MCF 10A (cell line): ENCODE data around the gene LTBP2. TPM values are rescaled to one million over a fixed set of nuclear protein-coding genes. Genes with fewer than 3 reads are reported as not detected.
"Not testable (repeated sequence)": the region's sequence is repeated elsewhere in the genome, so short reads cannot be mapped to it uniquely, and the experiment has no call there.

ENCODE experiments used
- BruUV-seq: library from RNA; stranded (reverse); fragments of 400-500 nt; replicated peaks from 2 replicates; lab custom pipeline; 2021; lab: Mats Ljungman, UMichigan
- CTCF ChIA-PET: fragments of 300-600 bp; sonication (Branson Sonifier 250); formaldehyde crosslinking; extraction: SDS; loops from one replicate; lab custom pipeline; 2021; ENCODE audit warnings: antibody characterized with exemption, inconsistent platforms; lab: Yijun Ruan, JAX
- POLR2A ChIA-PET: fragments of 300-600, 350-650 bp; sonication (Branson Sonifier 250); formaldehyde crosslinking; extraction: SDS; loops from one replicate; lab custom pipeline; 2020; ENCODE audit warnings: antibody characterized with exemption, inconsistent platforms; lab: Yijun Ruan, JAX
- DNase-seq: peaks from one replicate; pipeline ENCODE4 v3.0.0-alpha.2; 2018; ENCODE audit not compliant: unreplicated experiment
- H3K27ac Mint-ChIP-seq: one replicate; pipeline ENCODE4 v1.8.0; 2022; ENCODE audit warnings: mild to moderate bottlenecking, low read depth, mixed read lengths; ENCODE audit not compliant: unreplicated experiment
- H3K27me3 Mint-ChIP-seq: one replicate; pipeline ENCODE4 v1.8.0; 2022; ENCODE audit warnings: mixed read lengths; ENCODE audit not compliant: insufficient read depth, unreplicated experiment
- H3K36me3 Mint-ChIP-seq: one replicate; pipeline ENCODE4 v1.8.0; 2022; ENCODE audit warnings: mild to moderate bottlenecking, moderate library complexity, mixed read lengths; ENCODE audit not compliant: insufficient read depth, unreplicated experiment
- H3K4me1 Mint-ChIP-seq: one replicate; pipeline ENCODE4 v1.8.0; 2022; ENCODE audit warnings: mixed read lengths; ENCODE audit not compliant: insufficient read depth, unreplicated experiment
- H3K4me3 Mint-ChIP-seq: one replicate; pipeline ENCODE4 v1.8.0; 2022; ENCODE audit warnings: mild to moderate bottlenecking, moderate library complexity, mixed read lengths; ENCODE audit not compliant: unreplicated experiment
- H3K9me3 Mint-ChIP-seq: one replicate; pipeline ENCODE4 v1.8.0; 2022; ENCODE audit warnings: mixed read lengths; ENCODE audit not compliant: unreplicated experiment
- intact Hi-C: fragments of 100-400 bp; cut with micrococcal nuclease; formaldehyde crosslinking; loops from 2 replicates; pipeline ENCODE4 v1.14.1; 2022
- total RNA-seq: library from RNA; stranded (reverse); gene quantifications from 2 replicates; pipeline ENCODE4 v1.2.3, GENCODE V29; 2022
- TF ChIP-seq, protein P1 (sequence below): fragments of 200-600 bp; IDR thresholded peaks from one replicate; pipeline ENCODE4 v1.8.0; 2022; ENCODE audit warnings: antibody characterized with exemption, mild to moderate bottlenecking; ENCODE audit not compliant: unreplicated experiment

Gene LTBP2
- total RNA-seq, 1 experiment from 2014 or later, result 16.8 TPM

DNA sequence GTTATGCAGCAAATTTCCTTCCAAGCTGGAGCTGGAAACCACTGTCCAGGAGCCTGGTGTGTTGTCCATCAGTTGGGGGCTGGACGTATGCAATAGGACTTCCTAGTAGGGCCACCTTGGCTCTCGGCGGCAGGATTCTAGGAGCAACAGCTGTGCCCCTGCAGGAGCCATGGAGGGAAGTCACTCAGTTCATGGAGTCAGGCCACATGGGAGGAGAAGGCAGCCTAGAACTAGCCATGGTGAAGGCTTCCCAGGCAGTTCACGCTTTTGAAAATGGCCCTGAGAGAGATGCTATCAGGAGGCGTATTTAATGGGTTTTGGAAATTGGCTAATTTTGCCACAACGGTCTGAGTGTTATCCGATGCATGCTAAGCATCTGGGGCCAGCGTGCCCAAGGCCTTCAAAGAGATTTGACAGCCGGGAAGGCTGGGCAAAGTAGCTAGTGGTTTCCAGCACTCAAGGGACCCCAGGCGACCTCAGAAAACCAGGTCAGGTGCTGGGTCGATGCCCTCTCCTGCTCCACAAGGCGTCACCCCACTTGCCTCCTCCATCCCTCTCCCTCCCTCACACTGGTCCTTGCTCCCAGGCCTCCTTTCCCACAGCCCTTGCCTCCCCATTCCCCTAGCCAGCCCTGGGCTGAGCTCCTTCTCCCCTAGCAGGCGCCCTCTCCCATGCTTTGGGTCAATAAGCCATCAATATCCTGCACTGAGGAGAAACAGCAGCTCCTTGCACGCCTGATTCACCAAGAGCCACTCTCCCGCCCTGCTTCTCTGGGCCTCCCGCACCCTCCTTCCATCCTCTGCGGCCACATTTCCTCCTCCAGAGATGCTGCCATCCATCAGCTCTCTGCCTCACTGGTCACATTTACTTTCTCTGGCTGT, 155.1 kb downstream of the LTBP2 start:
- no peaks in the 10 kb centered on the region for H3K9me3 Mint-ChIP-seq
- TF ChIP-seq, protein P1, sequence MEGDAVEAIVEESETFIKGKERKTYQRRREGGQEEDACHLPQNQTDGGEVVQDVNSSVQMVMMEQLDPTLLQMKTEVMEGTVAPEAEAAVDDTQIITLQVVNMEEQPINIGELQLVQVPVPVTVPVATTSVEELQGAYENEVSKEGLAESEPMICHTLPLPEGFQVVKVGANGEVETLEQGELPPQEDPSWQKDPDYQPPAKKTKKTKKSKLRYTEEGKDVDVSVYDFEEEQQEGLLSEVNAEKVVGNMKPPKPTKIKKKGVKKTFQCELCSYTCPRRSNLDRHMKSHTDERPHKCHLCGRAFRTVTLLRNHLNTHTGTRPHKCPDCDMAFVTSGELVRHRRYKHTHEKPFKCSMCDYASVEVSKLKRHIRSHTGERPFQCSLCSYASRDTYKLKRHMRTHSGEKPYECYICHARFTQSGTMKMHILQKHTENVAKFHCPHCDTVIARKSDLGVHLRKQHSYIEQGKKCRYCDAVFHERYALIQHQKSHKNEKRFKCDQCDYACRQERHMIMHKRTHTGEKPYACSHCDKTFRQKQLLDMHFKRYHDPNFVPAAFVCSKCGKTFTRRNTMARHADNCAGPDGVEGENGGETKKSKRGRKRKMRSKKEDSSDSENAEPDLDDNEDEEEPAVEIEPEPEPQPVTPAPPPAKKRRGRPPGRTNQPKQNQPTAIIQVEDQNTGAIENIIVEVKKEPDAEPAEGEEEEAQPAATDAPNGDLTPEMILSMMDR, result no peak
- H3K27ac Mint-ChIP-seq, result no peak overlapping the region
- H3K27me3 Mint-ChIP-seq, result peaks cover 20% of the 10 kb centered on the region
- POLR2A ChIA-PET, result interaction anchor here (1.0 kb wide), 1 partner anchor 29 kb away, joined by 4 read pairs; no protein-coding TSS in a partner anchor
- H3K4me1 Mint-ChIP-seq, result no peaks in the 10 kb centered on the region
- intact Hi-C loops, result no loop called here
- H3K36me3 Mint-ChIP-seq, result peaks cover 6% of the 10 kb centered on the region
- no TSS peak for BruUV-seq
- DNase-seq, result no peak
- CTCF ChIA-PET, result interaction anchor here (0.6 to 2.1 kb wide), 3 partner anchors 10 to 417 kb away, joined by 3 to 8 read pairs (median 4); no protein-coding TSS in a partner anchor
- H3K4me3 Mint-ChIP-seq, result no peak overlapping the region

DNA sequence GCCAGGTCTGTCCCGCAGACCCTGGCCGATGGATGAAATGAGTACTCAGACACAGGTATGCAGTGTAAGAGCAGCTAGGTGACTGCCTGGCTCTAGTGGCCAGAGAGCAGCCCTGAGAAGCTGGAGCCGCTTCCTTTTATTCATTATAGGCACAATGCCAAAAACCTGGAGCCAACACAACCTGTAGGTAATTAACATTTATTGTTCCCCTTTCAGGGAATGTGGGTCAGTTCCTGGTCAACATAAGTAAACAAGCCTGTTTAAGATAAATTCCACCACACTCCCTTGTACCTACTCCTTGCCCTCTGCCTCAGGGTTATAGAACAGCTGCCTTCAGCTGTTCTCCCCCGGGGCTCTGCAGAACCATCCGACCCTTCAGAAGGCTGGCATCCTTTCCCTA, 157.6 kb downstream of the LTBP2 start:
- CTCF ChIA-PET, result not testable (repeated sequence)

More for the DNA sequence above, 157.6 kb downstream of the LTBP2 start:
- POLR2A ChIA-PET, result interaction anchor here (1.1 kb wide), 1 partner anchor 11 kb away, joined by 4 read pairs; no protein-coding TSS in a partner anchor
- H3K36me3 Mint-ChIP-seq, H3K4me1 Mint-ChIP-seq, H3K27ac Mint-ChIP-seq, DNase-seq, intact Hi-C loops, H3K4me3 Mint-ChIP-seq, BruUV-seq, H3K9me3 Mint-ChIP-seq: not testable (repeated sequence)
- H3K27me3 Mint-ChIP-seq, result peaks cover 41% of the 10 kb centered on the region

Other genes starting within 250 kb of the LTBP2 start
- not detected in 2 replicates for gene SYNDIG1L, start 186.0 kb downstream of the LTBP2 start, total RNA-seq
- 105 and 128 TPM in 2 replicates for gene NPC2, start 118.9 kb downstream of the LTBP2 start, total RNA-seq
- 13.9 and 21.1 TPM in 2 replicates for gene ISCA2, start 118.5 kb downstream of the LTBP2 start, total RNA-seq
- 27.7 and 29.8 TPM in 2 replicates for gene AREL1, start 100.8 kb upstream of the LTBP2 start, total RNA-seq
- 61.5 and 62.3 TPM in 2 replicates for gene FCF1, start 100.9 kb upstream of the LTBP2 start, total RNA-seq
- gene YLPM1, start 151.1 kb upstream of the LTBP2 start, total RNA-seq, result 40.5 and 43.9 TPM in 2 replicates